ENCODE results near the gene FPR1.

GRCh38 chr19:51735759-51736449 is 15.8 kb downstream of the FPR1 start:
- TF ChIP-seq CTCF (IDR thresholded peaks at IDR 0.05; ENCODE audit: insufficient read depth, low read length, poor library complexity, severe bottlenecking) (no peak), EZH2phosphoT487 (conservative IDR thresholded peaks at IDR 0.05; ENCODE audit: low read length) (no peak)
